Measurements from ENCODE around the gene USH2A.

USH2A gene

DNA sequence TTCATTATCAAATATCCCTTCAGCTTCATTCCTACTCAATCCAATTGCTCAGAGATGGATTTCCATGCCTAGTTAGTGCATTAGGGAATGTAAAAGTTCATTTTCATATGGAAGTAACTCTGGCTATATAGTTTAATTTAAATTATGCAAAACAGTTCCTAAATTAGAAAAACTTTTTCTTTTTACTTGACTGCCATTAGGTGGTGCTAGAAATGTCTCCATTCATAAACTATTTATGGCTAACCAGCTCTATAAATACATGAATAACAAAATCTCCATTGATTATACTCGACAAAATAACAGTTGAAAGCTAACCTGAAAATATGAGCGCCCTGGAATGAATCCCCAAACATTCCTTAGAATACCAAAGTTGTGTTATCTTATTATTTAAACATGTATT is 311.4 kb downstream of the USH2A start:
- no peak for DNase-seq

DNA sequence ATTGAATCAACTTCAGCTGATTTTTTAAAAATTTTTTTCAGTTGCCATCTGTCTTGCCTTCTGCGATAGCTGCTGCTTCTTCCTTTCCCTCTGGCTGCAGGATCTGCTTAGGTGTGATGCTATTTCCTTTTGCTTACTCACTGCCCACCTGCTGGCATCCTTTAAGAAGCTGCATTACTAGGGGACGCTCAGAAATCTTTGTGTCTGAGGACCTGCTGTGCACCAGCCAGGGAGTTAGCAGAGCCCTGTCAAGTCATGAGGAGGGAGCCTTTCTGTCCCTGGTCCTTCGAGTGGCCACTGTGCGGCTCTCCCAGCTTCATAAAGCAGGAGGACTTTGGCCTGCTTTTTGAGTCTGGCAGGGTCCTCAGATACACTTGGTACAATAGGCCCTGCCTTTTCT is 327.8 kb downstream of the USH2A start:
- DNase-seq = no peak

DNA sequence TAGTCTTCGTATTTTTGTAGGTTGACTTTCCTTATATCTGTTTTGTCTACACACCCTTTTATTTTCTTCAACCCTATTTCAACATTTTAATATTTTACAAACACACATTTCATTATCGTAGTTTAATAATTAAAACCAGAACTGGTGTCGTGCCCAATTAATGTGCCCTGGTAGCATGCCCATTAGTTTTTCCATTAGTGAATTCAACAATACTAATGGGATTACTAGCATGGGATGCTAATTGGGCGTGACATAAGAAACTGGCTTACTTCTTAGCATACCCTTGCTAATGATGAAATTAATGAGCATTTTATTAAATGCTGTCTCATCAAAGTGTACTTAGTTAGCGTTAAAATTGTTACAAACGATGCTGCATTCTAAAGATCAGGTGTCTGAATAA is 332.7 kb downstream of the USH2A start:
- DNase-seq = no peak

DNA sequence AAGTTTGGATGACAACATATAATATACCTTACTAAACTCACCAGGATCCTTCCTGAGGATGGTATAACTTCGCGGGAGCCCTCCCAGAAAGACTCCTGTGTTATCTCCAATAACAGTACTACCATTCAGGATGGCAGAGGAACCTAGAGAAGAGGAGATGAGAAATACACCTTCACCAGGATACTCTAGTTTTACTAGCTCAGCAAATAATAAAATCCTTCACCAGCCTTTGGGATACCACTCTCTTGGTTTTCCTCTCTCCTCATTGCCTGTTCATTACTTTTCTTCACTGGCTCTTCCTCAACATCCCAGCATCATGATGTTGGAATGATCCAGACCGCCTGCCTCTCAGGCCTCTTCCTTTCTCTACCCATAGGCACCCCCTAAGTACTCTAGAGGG is 336.6 kb downstream of the USH2A start:
- DNase-seq = no peak

DNA sequence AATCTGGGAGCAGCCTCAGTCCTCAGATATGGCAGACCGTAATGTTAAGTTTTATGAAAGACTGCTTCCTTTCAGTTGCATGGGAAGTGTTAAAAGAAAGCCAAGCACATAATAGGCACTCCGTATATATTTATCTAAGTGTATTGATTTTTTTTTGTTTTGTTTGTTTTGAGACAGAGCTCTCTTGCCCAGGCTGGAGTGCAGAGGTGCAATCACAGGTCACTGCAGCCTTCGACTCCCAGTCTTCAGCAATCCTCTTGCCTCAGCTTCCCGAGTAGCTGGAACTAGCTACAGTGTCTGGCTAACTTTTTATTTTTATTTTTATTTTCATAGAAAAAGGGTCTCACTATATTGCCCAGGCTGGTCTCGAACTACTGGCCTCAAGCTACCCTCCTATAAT is 341.8 kb downstream of the USH2A start:
- no peak for DNase-seq

GRCh38 chr1:216076751-216077150 is 346.5 kb downstream of the USH2A start:
- no peak for DNase-seq

- DNase-seq = no peak
Observed at GRCh38 chr1:216075339-216075738, 347.9 kb downstream of the USH2A start.

GRCh38 chr1:216073793-216074595 is 349.3 kb downstream of the USH2A start:
- DNase-seq = no peak

- DNase-seq = no peak
Observed at GRCh38 chr1:216071262-216071661, 352.0 kb downstream of the USH2A start.

- no peak for DNase-seq
Observed at GRCh38 chr1:216064643-216065042, 358.6 kb downstream of the USH2A start.

- no peak for DNase-seq
Observed at GRCh38 chr1:216057947-216058346, 365.3 kb downstream of the USH2A start.

DNA sequence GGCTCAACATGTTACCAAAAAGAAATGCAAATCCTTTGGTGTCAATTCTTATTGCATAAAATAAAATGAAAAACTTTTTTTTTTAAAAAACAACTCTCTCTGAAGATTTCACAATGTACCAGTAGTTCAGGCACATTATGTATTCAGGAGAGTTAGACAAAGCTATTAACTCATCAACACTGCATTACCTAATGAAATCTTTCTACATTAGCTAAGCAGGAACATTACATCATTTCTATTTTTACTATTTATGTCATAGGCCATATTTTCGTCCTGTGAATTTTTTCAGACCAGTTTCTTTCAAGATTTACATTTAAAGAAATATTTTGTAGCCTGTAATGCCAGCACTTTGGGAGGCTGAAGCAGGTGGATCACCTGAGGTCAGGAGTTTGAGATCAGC is 366.2 kb downstream of the USH2A start:
- DNase-seq = no peak

- no peak for DNase-seq
Observed at GRCh38 chr1:216055004-216055403, 368.2 kb downstream of the USH2A start.

GRCh38 chr1:216054600-216054999 is 368.6 kb downstream of the USH2A start:
- no peak for DNase-seq

DNA sequence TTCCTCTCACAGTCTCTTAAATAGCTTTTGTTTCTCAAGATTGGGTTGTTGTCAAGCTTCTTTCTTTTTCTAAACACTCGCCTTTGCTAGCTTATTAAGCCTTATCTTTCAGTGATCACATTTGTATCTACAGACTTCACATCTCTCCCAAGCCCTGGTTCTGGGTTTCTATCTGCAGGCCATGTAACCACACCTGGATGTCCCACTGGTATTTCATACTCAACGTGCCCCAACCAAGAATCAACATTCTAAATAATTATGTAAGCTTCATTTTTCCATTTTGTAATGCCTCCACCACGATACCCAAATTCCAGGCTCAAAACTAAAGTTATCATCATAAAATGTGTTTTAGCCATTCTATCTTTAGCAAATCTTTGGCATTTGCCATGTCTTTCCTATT is 372.2 kb downstream of the USH2A start:
- DNase-seq = no peak

DNA sequence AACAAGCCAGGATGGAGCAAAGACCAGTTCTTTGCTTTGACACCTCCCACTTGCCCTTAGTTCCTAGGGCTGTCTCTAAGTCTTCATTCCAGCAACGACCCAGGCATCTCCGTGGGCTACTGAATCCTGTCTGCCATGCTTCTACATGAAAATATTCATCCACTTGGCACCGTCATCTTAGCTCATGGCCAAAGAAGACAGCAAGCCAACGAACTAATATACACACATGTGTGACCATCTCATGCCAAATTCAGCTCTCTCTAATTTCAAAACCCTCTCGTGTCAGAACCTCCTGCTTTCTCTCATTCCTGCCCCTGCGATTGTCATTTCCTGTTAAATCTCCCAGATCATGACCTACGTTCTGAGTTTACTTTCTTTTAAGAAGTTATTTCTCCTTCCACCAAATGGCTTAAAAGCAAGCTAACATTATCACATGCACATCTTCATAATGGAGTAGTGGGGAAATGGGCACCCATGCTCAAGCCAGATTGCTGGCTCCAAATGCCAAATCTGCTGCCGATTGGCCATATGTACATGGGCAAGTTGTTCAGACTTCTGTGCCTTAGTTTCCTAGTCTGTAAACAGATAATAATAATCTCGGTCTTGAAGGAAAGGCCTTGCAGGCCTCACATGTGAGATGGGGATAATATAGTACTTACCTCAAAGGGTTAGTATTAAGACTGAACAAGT is 373.4 kb downstream of the USH2A start:
- DNase-seq = no peak

DNA sequence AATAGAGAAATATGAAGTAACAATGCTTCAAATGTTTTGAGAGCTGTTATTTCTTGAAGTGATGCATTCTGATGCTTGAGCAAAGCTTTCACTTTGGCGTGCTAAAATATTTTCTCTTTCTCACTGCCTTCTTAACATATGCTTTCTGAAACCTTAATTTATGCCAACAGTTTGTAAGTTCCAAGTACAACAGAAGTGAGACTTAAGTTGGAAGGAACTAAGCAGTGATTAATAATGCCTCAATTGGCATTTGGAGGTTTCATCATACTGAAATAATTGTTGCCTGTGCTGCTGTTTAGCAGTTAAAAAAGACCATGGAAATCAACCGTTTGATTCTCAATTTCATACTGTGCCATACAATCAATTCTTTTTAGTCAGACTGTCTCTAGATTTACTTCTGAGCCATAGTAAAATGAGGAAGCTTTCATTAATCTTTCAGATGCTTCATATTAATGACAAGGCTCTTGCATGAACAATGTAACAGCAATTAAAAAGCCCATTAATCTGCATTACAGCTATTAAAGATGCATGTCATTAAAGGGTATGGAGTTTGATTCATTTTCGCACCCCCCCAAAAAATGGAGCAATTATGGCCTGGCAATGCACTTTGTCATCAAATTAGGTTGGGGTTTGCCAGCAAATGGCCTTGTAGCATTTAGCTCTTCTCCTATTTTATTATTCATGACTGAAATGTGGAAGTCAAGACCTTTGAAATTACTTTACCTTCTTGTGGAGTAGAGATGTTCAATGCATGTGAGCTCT is 375.3 kb downstream of the USH2A start:
- no peak for DNase-seq

- no peak for DNase-seq
Observed at GRCh38 chr1:216046336-216046735, 376.9 kb downstream of the USH2A start.

- no peak for DNase-seq
Observed at GRCh38 chr1:216045400-216045799, 377.8 kb downstream of the USH2A start.

DNA sequence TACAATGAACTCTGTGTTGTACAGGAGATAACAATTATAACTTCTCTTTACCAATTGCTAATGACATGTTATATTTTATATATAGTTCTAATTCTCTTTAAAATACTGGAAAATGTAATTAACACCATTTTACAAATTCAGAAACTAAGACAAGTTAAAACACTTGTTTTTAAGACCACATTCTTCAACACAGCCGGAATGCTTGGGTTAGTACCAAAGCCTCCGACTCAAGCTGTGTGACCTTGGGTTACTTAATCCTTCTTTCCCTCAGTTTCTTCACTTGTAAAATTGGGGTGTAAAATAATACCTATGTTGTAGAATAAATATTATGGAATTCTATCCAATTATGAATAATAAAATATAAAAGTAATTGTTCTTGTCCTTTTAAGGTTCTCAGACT is 378.7 kb downstream of the USH2A start:
- no peak for DNase-seq

DNA sequence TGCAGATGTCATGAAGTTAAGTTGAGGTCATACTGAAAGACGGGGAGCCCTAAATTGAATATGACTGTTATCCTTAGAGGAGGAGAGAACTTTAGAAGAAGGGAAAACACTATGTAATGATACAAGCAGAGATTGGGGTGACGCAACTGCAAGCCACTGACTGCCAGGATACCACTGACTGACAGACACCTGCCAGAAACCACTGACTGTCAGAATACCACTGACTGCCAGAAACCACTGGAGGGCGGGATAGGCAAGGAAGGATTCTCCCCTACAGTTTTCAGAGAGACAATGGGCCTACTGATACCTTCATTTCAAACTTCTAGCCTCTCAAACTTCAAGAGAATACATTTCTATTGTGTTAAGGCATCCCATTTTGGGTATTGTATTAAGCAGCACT is 388.7 kb downstream of the USH2A start:
- no peak for DNase-seq

DNA sequence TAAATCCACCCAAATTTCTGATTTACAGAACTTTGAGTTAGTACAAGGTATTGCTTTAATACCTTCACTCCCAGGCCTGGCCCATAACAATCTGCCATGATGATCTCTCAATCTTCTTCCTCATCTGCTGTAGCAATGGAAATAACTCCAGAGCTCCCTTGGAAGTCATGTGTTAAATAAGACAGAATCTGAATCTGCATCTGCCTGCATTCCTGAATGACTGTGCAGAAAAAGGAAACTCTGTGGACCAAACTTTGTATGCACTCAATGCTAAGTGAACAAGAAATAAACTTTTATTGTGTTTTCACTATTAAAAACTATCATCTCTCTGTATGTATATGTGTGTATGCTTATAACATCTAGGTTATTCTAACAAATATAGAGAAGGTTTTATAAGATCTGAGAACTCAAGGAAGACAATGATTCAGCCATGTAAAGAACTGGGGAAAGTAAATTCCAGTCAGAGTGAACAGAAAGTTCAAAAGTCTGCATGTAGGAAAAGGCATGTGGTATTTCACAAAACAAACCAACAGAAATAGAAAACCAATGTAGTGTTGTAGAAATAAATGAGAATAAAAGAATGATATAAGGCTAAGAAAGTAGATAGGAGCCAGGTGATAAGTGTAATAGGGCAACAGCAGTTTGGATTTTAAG is 390.2 kb downstream of the USH2A start:
- DNase-seq = no peak

DNA sequence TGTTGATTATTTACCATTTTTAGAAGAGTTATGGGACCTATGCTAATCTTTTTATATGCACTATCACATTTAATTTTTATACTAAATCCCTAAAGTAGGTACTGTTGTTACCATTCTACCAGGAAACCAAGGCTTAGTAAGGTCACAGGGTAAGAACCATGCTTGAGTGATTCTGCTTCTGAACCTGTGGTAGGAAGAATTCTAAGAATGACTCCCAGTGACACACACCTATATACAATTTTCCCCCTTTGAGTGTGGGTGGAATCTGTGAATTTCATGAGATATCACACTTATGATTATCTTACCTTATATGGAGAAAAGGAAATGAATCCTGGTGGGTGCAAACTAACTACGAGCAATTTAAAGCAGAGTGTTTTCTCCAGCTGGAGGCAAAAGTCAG is 391.0 kb downstream of the USH2A start:
- no peak for DNase-seq

Data from activated CD4-positive, alpha-beta T cell treated with anti-CD3 and anti-CD28 coated beads for 4 hours (primary cell).